ENCODE results near the gene TGM4. TPM values are rescaled to one million over a fixed set of nuclear protein-coding genes. Genes with fewer than 3 reads are reported as not detected.

The TGM4 gene
- total RNA-seq, 1 donor from 2014 or later: not detected

- H3K27me3 Mint-ChIP-seq (ENCODE audit: unreplicated experiment): no peaks in the 10 kb centered on the region
- TF ChIP-seq, protein P1, sequence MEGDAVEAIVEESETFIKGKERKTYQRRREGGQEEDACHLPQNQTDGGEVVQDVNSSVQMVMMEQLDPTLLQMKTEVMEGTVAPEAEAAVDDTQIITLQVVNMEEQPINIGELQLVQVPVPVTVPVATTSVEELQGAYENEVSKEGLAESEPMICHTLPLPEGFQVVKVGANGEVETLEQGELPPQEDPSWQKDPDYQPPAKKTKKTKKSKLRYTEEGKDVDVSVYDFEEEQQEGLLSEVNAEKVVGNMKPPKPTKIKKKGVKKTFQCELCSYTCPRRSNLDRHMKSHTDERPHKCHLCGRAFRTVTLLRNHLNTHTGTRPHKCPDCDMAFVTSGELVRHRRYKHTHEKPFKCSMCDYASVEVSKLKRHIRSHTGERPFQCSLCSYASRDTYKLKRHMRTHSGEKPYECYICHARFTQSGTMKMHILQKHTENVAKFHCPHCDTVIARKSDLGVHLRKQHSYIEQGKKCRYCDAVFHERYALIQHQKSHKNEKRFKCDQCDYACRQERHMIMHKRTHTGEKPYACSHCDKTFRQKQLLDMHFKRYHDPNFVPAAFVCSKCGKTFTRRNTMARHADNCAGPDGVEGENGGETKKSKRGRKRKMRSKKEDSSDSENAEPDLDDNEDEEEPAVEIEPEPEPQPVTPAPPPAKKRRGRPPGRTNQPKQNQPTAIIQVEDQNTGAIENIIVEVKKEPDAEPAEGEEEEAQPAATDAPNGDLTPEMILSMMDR (IDR thresholded peaks at IDR 0.05; ENCODE audit: partially characterized antibody, unreplicated experiment): no peak
- H3K4me3 Mint-ChIP-seq (ENCODE audit: unreplicated experiment): no peak overlapping the region
- peaks cover 4% of the 10 kb centered on the region for H3K4me1 Mint-ChIP-seq (ENCODE audit: low read depth, unreplicated experiment)
- H3K9me3 Mint-ChIP-seq (ENCODE audit: unreplicated experiment): peaks cover 1% of the 10 kb centered on the region
- no peaks in the 10 kb centered on the region for H3K36me3 Mint-ChIP-seq (ENCODE audit: unreplicated experiment)
- no peak for DNase-seq
- H3K27ac Mint-ChIP-seq (ENCODE audit: unreplicated experiment): no peak overlapping the region
Measured at GRCh38 chr3:44926172-44926571, 51.8 kb downstream of the TGM4 start.

GRCh38 chr3:44926921-44927320 lies 52.5 kb downstream of the TGM4 start:
- peaks cover 1% of the 10 kb centered on the region for H3K9me3 Mint-ChIP-seq (ENCODE audit: unreplicated experiment)
- peaks cover 1% of the 10 kb centered on the region for H3K4me1 Mint-ChIP-seq (ENCODE audit: low read depth, unreplicated experiment)
- H3K27ac Mint-ChIP-seq (ENCODE audit: unreplicated experiment): no peak overlapping the region
- no peak overlapping the region for H3K4me3 Mint-ChIP-seq (ENCODE audit: unreplicated experiment)
- no peak for DNase-seq
- no peaks in the 10 kb centered on the region for H3K36me3 Mint-ChIP-seq (ENCODE audit: unreplicated experiment)
- TF ChIP-seq, protein P1 (IDR thresholded peaks at IDR 0.05; ENCODE audit: partially characterized antibody, unreplicated experiment): no peak
- no peaks in the 10 kb centered on the region for H3K27me3 Mint-ChIP-seq (ENCODE audit: unreplicated experiment)

- H3K36me3 Mint-ChIP-seq (ENCODE audit: unreplicated experiment): no peaks in the 10 kb centered on the region
- no peaks in the 10 kb centered on the region for H3K27me3 Mint-ChIP-seq (ENCODE audit: unreplicated experiment)
- no peak overlapping the region for H3K27ac Mint-ChIP-seq (ENCODE audit: unreplicated experiment)
- H3K4me3 Mint-ChIP-seq (ENCODE audit: unreplicated experiment): no peak overlapping the region
- peaks cover 1% of the 10 kb centered on the region for H3K9me3 Mint-ChIP-seq (ENCODE audit: unreplicated experiment)
- TF ChIP-seq, protein P1 (IDR thresholded peaks at IDR 0.05; ENCODE audit: partially characterized antibody, unreplicated experiment): no peak
- no peak for DNase-seq
- H3K4me1 Mint-ChIP-seq (ENCODE audit: low read depth, unreplicated experiment): no peaks in the 10 kb centered on the region
Measured at GRCh38 chr3:44927371-44927770, 53.0 kb downstream of the TGM4 start.

DNA sequence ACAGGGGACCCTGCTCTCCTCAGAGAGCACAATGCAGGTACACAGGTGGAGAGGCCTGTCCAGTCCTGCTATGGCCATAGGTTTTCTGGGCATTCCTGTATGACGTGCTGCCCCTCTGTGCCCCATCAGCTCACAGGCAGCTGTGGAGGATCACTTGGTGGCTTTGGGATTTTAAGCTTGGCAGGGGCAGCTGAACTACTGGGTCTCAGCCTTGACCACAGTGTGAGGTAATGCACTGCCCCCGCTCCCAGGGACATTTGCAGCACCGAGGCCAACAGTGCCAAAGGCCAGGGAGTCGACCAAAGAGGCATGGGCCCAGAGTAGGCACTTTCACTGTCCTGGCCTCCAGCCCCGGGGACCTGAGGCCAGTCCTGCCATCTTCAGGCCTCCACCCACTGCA lies 55.4 kb downstream of the TGM4 start:
- no peaks in the 10 kb centered on the region for H3K4me1 Mint-ChIP-seq (ENCODE audit: low read depth, unreplicated experiment)
- TF ChIP-seq, protein P1 (IDR thresholded peaks at IDR 0.05; ENCODE audit: partially characterized antibody, unreplicated experiment): no peak
- H3K36me3 Mint-ChIP-seq (ENCODE audit: unreplicated experiment): no peaks in the 10 kb centered on the region
- peaks cover 2% of the 10 kb centered on the region for H3K9me3 Mint-ChIP-seq (ENCODE audit: unreplicated experiment)
- no peak for DNase-seq
- H3K27ac Mint-ChIP-seq (ENCODE audit: unreplicated experiment): no peak overlapping the region
- H3K4me3 Mint-ChIP-seq (ENCODE audit: unreplicated experiment): no peak overlapping the region
- no peaks in the 10 kb centered on the region for H3K27me3 Mint-ChIP-seq (ENCODE audit: unreplicated experiment)

DNA sequence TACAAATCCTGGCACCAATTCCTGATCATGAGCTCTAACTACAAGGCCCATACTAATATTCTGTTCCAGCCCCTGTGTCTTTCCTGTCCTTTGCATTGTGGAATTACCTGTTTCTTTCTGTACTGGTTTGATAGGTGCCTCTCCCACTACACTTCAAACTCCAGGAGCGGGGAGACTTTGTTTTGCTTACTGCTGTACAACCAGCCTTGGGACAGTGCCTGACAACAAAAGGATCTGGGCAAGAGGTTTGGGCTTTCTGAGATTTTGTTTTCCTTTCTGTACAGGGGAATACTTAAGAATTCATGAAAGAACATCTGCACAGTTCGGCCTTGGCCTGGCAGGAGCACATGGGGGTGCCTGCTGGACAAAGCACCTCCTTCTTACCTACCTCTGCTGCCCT lies 56.5 kb downstream of the TGM4 start:
- no peak overlapping the region for H3K27ac Mint-ChIP-seq (ENCODE audit: unreplicated experiment)
- TF ChIP-seq, protein P1 (IDR thresholded peaks at IDR 0.05; ENCODE audit: partially characterized antibody, unreplicated experiment): no peak
- DNase-seq: no peak
- no peak overlapping the region for H3K4me3 Mint-ChIP-seq (ENCODE audit: unreplicated experiment)
- no peaks in the 10 kb centered on the region for H3K27me3 Mint-ChIP-seq (ENCODE audit: unreplicated experiment)
- H3K4me1 Mint-ChIP-seq (ENCODE audit: low read depth, unreplicated experiment): no peaks in the 10 kb centered on the region
- no peaks in the 10 kb centered on the region for H3K36me3 Mint-ChIP-seq (ENCODE audit: unreplicated experiment)
- peaks cover 2% of the 10 kb centered on the region for H3K9me3 Mint-ChIP-seq (ENCODE audit: unreplicated experiment)
